Stimulated activated naive CD4-positive, alpha-beta T cell treated with Interleukin-2 at 50 U/mL for 16 hours (primary cell): Measurements from ENCODE around the gene FBXL13.

Experiments
- DNase-seq: peaks from one replicate; lab custom pipeline; 2025; lab: John Stamatoyannopoulos, UW

Gene FBXL13

GRCh38 chr7:102895602-102896001 is 179.0 kb downstream of the FBXL13 start:
- DNase-seq = no peak

GRCh38 chr7:102892631-102893278 is 181.8 kb downstream of the FBXL13 start:
- no peak for DNase-seq

GRCh38 chr7:102891693-102892261 is 182.8 kb downstream of the FBXL13 start:
- no peak for DNase-seq

- no peak for DNase-seq
These were observed 183.5 kb downstream of the FBXL13 start for GRCh38 chr7:102890971-102891692.

- DNase-seq = no peak
These were observed 184.2 kb downstream of the FBXL13 start for GRCh38 chr7:102890292-102890970.

- no peak for DNase-seq
These were observed 184.7 kb downstream of the FBXL13 start for GRCh38 chr7:102889851-102890250.

- no peak for DNase-seq
These were observed 185.9 kb downstream of the FBXL13 start for GRCh38 chr7:102888561-102889233.

- no peak for DNase-seq
These were observed 191.3 kb downstream of the FBXL13 start for GRCh38 chr7:102883098-102883860.

- DNase-seq = peak; percentile 1
These were observed 198.8 kb downstream of the FBXL13 start for GRCh38 chr7:102875700-102876295.

GRCh38 chr7:102874966-102875365 is 199.6 kb downstream of the FBXL13 start:
- DNase-seq = no peak

GRCh38 chr7:102874166-102874829 is 200.3 kb downstream of the FBXL13 start:
- no peak for DNase-seq

GRCh38 chr7:102873470-102874165 is 201.0 kb downstream of the FBXL13 start:
- no peak for DNase-seq

GRCh38 chr7:102872460-102872859 is 202.1 kb downstream of the FBXL13 start:
- DNase-seq = no peak

- DNase-seq = no peak
These were observed 205.4 kb downstream of the FBXL13 start for GRCh38 chr7:102869195-102869594.

GRCh38 chr7:102866535-102867215 is 207.9 kb downstream of the FBXL13 start:
- no peak for DNase-seq

GRCh38 chr7:102864958-102865357 is 209.6 kb downstream of the FBXL13 start:
- no peak for DNase-seq

GRCh38 chr7:102860351-102860811 is 214.2 kb downstream of the FBXL13 start:
- no peak for DNase-seq

- DNase-seq = no peak
These were observed 214.8 kb downstream of the FBXL13 start for GRCh38 chr7:102859799-102860125.

GRCh38 chr7:102859084-102859798 is 215.4 kb downstream of the FBXL13 start:
- no peak for DNase-seq
